ENCODE data around the gene ENG.

Gene ENG

GRCh38 chr9:127833555-127833954 lies 20.9 kb downstream of the ENG start:
- no peak for TF ChIP-seq CTCF (conservative IDR thresholded peaks at IDR 0.05; ENCODE audit: control insufficient read depth, insufficient read depth, low read depth, low read length)
- H3K4me3 ChIP-seq (ENCODE audit: control insufficient read depth, low read depth, low read length) = no peak overlapping the region
- DNase-seq (ENCODE audit: low read depth) = peak; percentile 60

- H3K4me3 ChIP-seq (ENCODE audit: control insufficient read depth, low read depth, low read length) = no peak overlapping the region
- no peak for TF ChIP-seq CTCF (conservative IDR thresholded peaks at IDR 0.05; ENCODE audit: control insufficient read depth, insufficient read depth, low read depth, low read length)
- no peak for DNase-seq (ENCODE audit: low read depth)
Observed at GRCh38 chr9:127832248-127832647, 22.2 kb downstream of the ENG start.

GRCh38 chr9:127829205-127829906 lies 25.1 kb downstream of the ENG start:
- H3K4me3 ChIP-seq (ENCODE audit: control insufficient read depth, low read depth, low read length) = no peak overlapping the region
- no peak for DNase-seq (ENCODE audit: low read depth)
- no peak for TF ChIP-seq CTCF (conservative IDR thresholded peaks at IDR 0.05; ENCODE audit: control insufficient read depth, insufficient read depth, low read depth, low read length)

- H3K4me3 ChIP-seq (ENCODE audit: control insufficient read depth, low read depth, low read length) = no peak overlapping the region
Observed at GRCh38 chr9:127828262-127829031, 26.0 kb downstream of the ENG start.

GRCh38 chr9:127826253-127826913 lies 28.1 kb downstream of the ENG start:
- no peak overlapping the region for H3K4me3 ChIP-seq (ENCODE audit: control insufficient read depth, low read depth, low read length)
- no peak for DNase-seq (ENCODE audit: low read depth)
- no peak for TF ChIP-seq CTCF (conservative IDR thresholded peaks at IDR 0.05; ENCODE audit: control insufficient read depth, insufficient read depth, low read depth, low read length)

More at GRCh38 chr9:127828262-127829031, 26.0 kb downstream of the ENG start:
- no peak for TF ChIP-seq CTCF (conservative IDR thresholded peaks at IDR 0.05; ENCODE audit: control insufficient read depth, insufficient read depth, low read depth, low read length)
- DNase-seq (ENCODE audit: low read depth) = peak; percentile 55

- no peak overlapping the region for H3K4me3 ChIP-seq (ENCODE audit: control insufficient read depth, low read depth, low read length)
- no peak for DNase-seq (ENCODE audit: low read depth)
- no peak for TF ChIP-seq CTCF (conservative IDR thresholded peaks at IDR 0.05; ENCODE audit: control insufficient read depth, insufficient read depth, low read depth, low read length)
Observed at GRCh38 chr9:127825319-127826051, 29.0 kb downstream of the ENG start.

Data from fibroblast of mammary gland (primary cell).